Coronary artery (tissue), 2 donors: ENCODE measurements around the gene SHROOM3.
"Not testable (repeated sequence)": the region's sequence is repeated elsewhere in the genome, so short reads cannot be mapped to it uniquely, and the experiment has no call there.

Experiments
- DNase-seq: peaks from one replicate; pipeline ENCODE4 v3.0.0-alpha.2; 2017; ENCODE audit warnings: low spot score
- H3K27ac ChIP-seq, 2 donors: fragments of 200-600 bp; sonication (generic); one replicate each; pipeline ENCODE4 v1.5.1; 2016 to 2019
- H3K4me3 ChIP-seq: fragments of 200-600 bp; sonication (generic); 2 replicates; pipeline ENCODE4 v1.5.1; 2016; ENCODE audit warnings: mild to moderate bottlenecking, moderate library complexity
- TF ChIP-seq, protein P1 (sequence below): fragments of 200-600 bp; sonication (generic); IDR thresholded peaks from one replicate; pipeline ENCODE4 v1.5.1; 2019; ENCODE audit warnings: antibody characterized with exemption

The SHROOM3 gene

DNA sequence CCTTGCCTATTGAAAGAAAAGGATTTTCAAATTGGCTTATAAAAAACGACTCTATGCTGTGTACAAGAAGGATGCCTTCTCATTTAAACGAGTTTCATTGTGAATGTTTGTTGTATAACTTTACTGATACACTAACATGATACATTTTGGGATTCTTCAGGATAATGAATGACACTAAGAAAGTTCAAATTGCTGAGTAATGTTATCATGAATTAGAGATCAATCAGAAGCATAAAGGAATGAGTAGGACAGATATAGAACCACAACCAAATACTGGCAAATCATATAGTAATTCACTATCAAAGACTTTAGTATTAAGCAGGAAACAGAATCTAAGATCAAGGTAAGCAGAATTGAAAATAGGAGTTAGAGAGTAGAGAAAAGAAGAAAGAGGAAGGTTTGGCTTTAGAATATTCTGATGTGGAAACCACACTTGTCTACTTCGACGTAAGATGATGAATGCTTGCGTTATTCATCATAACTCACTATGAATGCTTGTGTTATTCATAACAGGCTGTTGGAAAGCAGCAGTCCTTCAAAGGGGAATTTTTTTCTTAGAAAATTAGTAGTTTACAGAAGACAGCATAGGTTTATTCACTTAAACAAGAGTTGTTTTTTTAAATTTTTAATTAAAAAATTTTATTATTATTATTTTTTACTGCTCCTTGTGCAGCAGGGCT is 27.4 kb upstream of the SHROOM3 start:
- TF ChIP-seq, protein P1, sequence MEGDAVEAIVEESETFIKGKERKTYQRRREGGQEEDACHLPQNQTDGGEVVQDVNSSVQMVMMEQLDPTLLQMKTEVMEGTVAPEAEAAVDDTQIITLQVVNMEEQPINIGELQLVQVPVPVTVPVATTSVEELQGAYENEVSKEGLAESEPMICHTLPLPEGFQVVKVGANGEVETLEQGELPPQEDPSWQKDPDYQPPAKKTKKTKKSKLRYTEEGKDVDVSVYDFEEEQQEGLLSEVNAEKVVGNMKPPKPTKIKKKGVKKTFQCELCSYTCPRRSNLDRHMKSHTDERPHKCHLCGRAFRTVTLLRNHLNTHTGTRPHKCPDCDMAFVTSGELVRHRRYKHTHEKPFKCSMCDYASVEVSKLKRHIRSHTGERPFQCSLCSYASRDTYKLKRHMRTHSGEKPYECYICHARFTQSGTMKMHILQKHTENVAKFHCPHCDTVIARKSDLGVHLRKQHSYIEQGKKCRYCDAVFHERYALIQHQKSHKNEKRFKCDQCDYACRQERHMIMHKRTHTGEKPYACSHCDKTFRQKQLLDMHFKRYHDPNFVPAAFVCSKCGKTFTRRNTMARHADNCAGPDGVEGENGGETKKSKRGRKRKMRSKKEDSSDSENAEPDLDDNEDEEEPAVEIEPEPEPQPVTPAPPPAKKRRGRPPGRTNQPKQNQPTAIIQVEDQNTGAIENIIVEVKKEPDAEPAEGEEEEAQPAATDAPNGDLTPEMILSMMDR = no peak
- Histone ChIP-seq H3K4me3 (no peak overlapping the region), H3K27ac (no peak overlapping the region)
- no peak for DNase-seq

DNA sequence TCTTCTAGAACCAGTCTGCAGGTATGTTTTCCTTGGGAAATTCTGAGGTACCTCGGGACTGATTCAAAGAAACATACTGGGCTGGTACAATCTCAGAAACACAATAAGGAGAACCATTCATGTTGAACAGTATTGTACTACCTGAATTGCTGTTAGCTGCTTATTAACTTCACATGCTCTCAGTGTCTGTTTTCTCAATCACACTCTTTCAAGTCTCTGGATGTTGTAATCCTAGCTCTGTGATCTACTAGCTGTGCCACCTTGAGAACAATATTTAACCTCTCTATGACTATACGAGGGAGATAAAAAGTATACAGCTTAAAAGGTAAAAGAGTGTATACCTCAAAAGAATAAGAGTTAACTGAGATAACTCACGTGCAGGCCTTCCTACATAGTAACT is 24.4 kb upstream of the SHROOM3 start:
- DNase-seq = no peak
- Histone ChIP-seq H3K27ac (no peak overlapping the region), H3K4me3 (no peak overlapping the region)
- TF ChIP-seq, protein P1 = no peak

DNA sequence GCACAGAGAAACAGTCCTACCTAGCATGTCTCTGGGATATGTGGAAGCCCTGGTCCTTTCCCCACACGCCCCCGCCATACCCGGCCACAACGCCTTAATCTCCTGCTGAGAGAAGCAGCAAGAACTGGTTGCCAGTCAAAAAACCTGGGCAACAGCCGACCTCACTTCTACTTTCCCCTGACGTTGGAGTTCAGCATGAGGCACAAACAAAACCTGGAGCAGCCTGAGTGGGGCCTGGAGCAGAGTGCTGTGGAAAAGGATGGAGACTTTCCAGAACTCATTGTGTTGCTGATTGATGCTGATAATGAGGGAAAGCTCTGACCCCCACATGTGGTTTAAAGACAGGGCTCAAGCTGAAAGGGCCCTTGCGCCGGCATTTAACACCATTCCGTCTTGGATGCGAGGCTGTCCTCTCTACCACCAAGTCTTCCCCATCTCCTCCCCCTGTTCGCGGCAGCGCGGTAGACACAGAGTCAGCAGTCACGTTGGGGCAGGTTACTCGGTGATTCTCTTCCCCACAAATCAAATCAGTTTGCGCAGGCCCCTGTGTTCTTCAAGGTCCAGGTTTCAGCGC is 14.8 kb upstream of the SHROOM3 start:
- DNase-seq = no peak
- TF ChIP-seq, protein P1 = no peak
- Histone ChIP-seq H3K4me3 (peak overlapping the region; percentile 83), H3K27ac (peak overlapping the region; percentile 54 to 56)

DNA sequence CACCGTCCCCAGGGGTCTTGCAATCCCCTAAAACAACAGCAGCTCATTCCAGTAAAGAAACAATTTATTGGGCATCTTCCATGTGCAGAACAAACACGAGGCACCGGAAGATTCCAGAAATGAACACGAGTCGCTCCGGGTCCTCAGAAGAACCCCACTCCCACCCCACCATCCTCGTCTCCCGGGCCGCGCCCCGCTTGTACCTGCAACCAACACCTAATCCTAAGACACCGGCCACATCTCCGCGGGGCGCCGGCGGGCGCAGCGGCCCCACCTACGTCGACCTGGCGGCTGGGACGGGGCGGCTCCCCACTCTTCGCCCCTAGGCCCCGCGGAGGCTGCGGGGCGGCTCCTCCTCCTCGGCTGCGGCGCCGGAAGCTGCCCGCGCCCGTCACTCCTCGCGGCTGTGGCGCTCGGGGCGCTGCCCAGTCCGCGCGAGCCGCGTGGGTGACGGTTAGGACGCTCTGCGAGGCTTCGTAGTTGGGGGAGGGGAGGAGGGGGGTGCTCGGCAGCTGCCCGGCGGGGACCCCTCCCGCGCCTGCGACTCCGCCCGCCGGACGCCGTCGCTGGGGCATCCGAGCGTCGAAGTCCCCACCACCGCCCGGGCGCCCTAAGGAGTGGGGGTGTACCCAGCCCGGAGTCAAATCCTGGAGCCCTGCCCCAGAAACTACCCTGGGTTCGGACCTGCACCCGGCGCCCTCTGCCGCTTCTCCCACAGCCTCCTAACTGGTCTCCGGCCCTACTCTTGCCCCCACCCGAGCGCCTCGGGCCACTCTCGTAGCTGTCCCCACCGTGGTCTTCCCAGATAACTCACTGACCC is 14.1 kb upstream of the SHROOM3 start, which contains the start of gene CCDC158:
CCDC158 (minus strand) TSS at position 380 of the 820 bp plus-strand sequence. CDS start 17,934 bp downstream, outside the sequence.
- Histone ChIP-seq H3K4me3 (peak within 1 kb of the TSS; percentile 83), H3K27ac (peak within 1 kb of the TSS; percentile 54 to 56)
- TF ChIP-seq, protein P1 = no peak
- DNase-seq = no peak

DNA sequence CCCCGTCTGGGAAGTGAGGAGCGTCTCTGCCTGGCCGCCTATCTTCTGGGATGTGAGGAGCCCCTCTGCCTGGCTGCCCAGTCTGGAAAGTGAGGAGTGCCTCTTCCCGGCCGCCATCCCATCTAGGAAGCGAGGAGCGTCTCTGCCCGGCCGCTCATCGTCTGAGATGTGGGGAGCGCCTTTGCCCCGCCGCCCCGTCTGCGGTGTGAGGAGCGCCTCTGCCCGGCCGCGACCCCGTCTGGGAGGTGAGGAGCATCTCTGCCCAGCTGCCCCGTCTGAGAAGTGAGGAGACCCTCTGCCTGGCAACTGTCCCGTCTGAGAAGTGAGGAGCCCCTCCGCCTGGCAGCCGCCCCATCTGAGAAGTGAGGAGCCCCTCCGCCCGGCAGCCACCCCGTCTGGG is 11.9 kb upstream of the SHROOM3 start:
- H3K4me3 ChIP-seq, DNase-seq, H3K27ac ChIP-seq: not testable (repeated sequence)

DNA sequence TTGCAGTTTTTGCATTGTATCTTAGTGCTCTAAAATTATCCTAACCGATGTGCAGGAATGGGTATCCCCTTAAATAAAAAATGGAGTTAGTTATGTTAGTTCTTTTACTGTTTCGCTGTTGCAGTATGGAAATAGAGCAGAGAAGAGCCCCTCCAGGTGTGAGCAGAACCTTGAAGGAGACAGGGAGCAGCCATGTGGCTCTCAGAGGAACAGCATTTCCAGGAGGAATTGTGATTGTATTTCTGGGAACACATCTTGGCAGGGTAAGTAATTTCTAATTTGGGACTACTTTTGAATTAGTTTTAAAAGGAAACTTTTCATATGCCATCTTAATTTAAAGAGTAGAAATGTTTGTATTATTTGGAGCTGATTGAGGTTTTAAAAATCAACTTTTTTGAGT is 8.8 kb upstream of the SHROOM3 start:
- H3K27ac ChIP-seq = no peak overlapping the region
- TF ChIP-seq, protein P1 = no peak
- H3K4me3 ChIP-seq = no peak overlapping the region
- DNase-seq = no peak

DNA sequence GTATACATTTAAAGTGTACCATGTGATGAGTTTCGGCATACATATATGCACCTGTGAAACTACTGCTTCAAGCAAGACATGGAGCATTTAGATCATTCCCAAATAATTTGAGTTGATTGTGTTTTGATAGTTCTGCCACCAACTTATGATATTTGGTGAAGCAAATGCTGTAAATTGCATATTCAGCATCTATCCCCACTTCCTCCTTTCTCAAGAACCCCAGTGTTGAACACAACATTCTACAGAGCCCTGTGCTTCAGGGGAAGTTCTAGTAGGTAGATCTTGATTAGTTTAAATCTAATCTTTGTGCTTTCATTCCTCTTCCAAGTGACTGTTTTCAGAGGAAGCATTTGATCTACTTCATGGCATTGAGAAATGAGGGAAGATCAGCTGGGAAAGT is 5.4 kb upstream of the SHROOM3 start:
- TF ChIP-seq, protein P1 = no peak
- Histone ChIP-seq H3K4me3 (no peak overlapping the region), H3K27ac (no peak overlapping the region)
- DNase-seq = no peak
